GM10266 (cell line): ENCODE results near the gene PRKAG3.

Source experiments
- DNase-seq: peaks from one replicate; pipeline ENCODE4 v3.0.0; 2012; ENCODE audit errors: extremely low spot score
- CTCF ChIP-seq: IDR thresholded peaks from 2 replicates; pipeline ENCODE4 v1.5.1; 2012; ENCODE audit warnings: mild to moderate bottlenecking, low read depth; ENCODE audit not compliant: control insufficient read depth, insufficient read depth; ENCODE audit errors: missing control alignments

Gene PRKAG3

DNA sequence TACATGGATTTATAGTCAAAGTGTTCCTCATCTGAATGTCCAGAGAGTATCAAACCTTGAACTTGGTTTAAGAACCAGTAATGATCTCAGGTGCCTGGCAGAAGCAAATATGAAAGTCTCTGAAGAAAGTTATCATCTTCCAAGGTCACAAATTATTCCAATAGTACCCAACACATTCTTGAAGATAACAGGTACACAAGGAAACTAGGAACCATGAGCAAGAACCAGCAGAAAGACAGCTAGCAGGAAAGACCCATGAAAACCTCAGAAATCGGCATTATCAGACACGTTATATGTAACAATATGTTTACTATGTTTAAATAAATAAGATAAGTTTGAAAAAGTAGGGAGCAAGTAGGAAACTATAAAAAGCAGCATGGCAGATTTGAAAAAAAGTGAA lies 5.9 kb upstream of the PRKAG3 start:
- no peak for TF ChIP-seq CTCF
- DNase-seq = no peak

GRCh38 chr2:218834685-218835084 lies 3.1 kb upstream of the PRKAG3 start:
- TF ChIP-seq CTCF = no peak
- DNase-seq = no peak

- DNase-seq = no peak
- TF ChIP-seq CTCF = no peak
These were observed 1.5 kb upstream of the PRKAG3 start for GRCh38 chr2:218833023-218833609.

DNA sequence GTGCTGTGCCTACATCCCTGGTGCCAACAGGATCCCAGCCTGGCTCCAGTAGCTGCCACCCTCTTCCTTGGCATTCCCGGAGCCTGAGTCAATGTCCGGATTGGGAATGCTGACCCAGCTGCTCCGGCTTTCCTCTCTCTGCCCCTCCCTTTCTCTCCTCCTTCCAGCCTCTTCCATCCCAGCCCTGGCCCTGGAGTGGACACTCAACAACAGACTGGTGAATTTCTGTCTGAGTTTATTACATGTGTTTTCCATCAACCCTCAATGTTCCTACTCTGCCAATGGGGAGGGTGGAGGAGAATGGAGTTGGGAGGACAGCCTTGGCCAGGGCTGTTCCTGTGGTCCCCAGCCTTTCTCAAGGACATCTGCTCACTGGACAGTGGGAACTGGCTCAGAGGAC lies 917 bp upstream of the PRKAG3 start:
- DNase-seq = no peak
- TF ChIP-seq CTCF = no peak

- DNase-seq = no peak
- no peak for TF ChIP-seq CTCF
These were observed 478 bp upstream of the PRKAG3 start for GRCh38 chr2:218832081-218832480.

DNA sequence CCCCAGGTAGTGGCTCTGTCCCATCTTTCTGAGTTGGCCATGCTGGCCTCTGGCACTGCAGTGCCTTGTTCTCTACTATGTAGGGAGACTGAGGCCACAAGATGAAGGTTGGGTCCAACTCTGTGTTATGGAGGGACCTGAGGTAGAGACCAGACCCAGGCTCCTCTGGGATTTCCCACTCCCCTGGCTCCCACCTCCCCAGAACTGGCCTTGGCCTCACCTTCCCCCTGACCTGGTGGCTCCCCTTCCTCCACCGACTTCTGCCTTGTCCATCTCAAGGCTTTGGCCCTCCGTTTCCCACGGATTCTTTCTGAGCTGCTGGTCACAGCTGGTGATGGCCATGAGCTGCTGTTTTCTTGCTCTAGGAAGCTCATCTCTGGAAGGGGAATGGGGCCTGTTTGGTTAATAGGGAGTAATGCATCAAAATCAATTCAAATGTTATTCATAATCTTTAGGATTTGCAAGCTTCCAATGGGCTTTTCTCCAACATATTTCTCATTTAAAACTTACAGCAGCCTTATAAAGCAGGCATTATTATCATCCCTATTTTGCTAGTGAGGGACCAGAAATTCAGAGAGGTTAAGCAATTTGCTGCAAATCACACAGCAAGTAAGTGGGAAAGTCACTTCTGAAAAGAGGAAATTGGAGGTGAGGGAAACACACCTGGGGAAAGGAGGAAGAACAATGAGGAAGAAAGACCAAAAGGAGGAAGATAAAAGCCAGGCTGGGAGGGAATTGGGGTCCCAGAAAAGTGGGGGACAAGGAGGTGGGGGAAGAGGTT lies 887 bp downstream of the PRKAG3 start:
- no peak for TF ChIP-seq CTCF

GRCh38 chr2:218829868-218830451 lies 1.6 kb downstream of the PRKAG3 start:
- no peak for TF ChIP-seq CTCF
- DNase-seq = no peak

More for the DNA sequence above, 887 bp downstream of the PRKAG3 start:
- DNase-seq = no peak
